ENCODE results near the gene EFHC1.

DNA sequence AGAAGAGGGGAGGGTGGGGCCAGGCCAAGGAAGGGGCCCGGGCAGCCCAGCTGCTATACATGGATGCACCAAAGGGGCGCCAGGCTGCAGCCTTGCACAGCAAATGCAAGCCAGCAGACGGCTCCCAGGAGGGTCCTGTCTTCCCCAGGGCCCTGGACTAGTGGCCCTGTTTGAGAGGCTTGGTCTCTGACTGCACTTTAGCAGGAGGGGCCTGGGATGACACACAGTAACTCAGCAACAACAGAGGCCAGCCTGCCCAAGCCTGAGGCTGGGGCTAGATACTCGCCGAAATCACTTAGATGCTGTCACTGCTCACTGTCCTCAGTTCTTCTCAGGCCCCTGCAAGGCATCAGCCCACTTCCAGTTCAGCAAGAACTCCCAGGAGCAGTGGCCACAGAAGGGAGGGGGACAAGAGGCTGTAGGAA is 83.2 kb downstream of the EFHC1 start:
- TF ChIP-seq, protein P1, sequence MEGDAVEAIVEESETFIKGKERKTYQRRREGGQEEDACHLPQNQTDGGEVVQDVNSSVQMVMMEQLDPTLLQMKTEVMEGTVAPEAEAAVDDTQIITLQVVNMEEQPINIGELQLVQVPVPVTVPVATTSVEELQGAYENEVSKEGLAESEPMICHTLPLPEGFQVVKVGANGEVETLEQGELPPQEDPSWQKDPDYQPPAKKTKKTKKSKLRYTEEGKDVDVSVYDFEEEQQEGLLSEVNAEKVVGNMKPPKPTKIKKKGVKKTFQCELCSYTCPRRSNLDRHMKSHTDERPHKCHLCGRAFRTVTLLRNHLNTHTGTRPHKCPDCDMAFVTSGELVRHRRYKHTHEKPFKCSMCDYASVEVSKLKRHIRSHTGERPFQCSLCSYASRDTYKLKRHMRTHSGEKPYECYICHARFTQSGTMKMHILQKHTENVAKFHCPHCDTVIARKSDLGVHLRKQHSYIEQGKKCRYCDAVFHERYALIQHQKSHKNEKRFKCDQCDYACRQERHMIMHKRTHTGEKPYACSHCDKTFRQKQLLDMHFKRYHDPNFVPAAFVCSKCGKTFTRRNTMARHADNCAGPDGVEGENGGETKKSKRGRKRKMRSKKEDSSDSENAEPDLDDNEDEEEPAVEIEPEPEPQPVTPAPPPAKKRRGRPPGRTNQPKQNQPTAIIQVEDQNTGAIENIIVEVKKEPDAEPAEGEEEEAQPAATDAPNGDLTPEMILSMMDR (IDR thresholded peaks at IDR 0.05) = peak; percentile 31
- TF ChIP-seq EZH2 (IDR thresholded peaks at IDR 0.05) = no peak

All from neural progenitor cell (in vitro differentiated cells).